ENCODE results near the gene ADISSP. TPM values are rescaled to one million over a fixed set of nuclear protein-coding genes. Genes with fewer than 3 reads are reported as not detected.

ADISSP gene
- total and polyA plus RNA-seq, 9 of the 15 experiments (the other 6 are each of a cell fraction or from before 2014, with no cell fraction given), result 1.4 to 70.6 (median 23.4) TPM

DNA sequence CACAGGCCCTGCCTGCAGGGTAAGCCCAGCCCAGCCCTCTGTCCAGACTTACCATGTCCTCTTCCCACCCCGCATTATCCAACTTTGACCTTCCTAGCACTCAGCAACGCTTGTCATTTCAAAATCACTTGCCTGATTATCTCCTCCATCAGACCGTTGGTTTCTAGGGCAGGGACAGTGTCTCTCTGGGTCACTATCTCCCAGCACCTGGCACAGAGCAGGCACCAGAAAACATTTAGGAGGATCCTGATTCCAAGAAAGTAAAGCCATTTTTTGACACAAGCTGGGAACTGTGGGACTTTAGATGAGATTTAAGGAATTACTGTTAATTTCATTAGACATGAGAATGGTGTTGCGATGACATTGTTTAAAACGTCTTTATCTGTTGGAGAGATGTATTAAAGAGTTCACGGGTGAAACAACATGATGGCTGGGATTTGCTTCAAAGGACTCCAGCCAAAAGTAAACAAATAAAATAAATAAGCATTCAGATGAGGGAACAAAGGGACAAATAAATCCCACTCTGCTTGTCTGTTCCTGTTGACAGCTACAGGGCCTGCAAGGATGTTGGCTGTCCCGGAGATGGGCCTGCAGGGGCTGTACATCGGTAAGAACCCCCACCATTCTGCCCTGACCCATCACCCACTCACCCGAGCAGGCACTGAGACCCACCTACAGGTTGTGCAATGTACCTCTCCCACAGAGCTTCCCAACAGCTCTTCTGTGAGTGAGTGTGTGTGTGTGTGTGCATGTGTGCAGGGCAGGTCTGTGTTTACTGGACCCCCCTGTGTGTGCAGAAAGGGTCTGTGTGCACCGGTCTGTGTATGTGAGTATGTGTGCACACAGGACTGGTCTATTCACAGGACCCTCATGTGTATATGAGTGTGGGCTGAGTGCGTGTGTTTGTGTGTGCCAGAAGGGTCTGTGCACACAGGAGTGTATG is 29.2 kb downstream of the ADISSP start:
- H4K20me1 ChIP-seq (replicated peaks; ENCODE audit: control insufficient read depth, insufficient read depth, low read length), result no peaks in the 10 kb centered on the region
- H3K4me2 ChIP-seq (ENCODE audit: insufficient read depth, low read length), result no peak overlapping the region
- H3K9me3 ChIP-seq (replicated peaks; ENCODE audit: control insufficient read depth, insufficient read depth, low read depth, low read length), result no peaks in the 10 kb centered on the region
- H3K36me3 ChIP-seq (ENCODE audit: control insufficient read depth, insufficient read depth, low read length), result no peaks in the 10 kb centered on the region
- in situ Hi-C loops (cut with MboI) (no loop called here), intact Hi-C loops (cut with micrococcal nuclease) (no loop called here)
- no peaks in the 10 kb centered on the region for H3K9me1 ChIP-seq (ENCODE audit: control insufficient read depth, insufficient read depth, low read length)
- 24% methylated on average over 10 of the region's 11 CpGs for WGBS (ENCODE audit: insufficient coverage, low coverage, missing lambda C conversion rate)
- no peak overlapping the region for H2AFZ ChIP-seq (ENCODE audit: low read depth, low read length)
- no peak for DNase-seq (ENCODE audit: extremely low read depth in 1 of 4, low spot score in 3 of 4)
- peaks cover 3 to 20% of the 10 kb centered on the region in 2 experiments; a peak in 3 of 5 replicates for H3K4me1 ChIP-seq (replicated peaks in 1 of 2; ENCODE audit: control insufficient read depth in 2 of 2, insufficient read depth in 2 of 2, low read length in 2 of 2)
- no peak overlapping the region for H3K9ac ChIP-seq (ENCODE audit: insufficient read depth in 1 of 2, low read depth in 2 of 2, low read length in 2 of 2)
- no peaks in the 10 kb centered on the region for H3K79me2 ChIP-seq (ENCODE audit: control insufficient read depth, insufficient read depth, low read length)
- H3K4me3 ChIP-seq, result no peak overlapping the region
- no peaks in the 10 kb centered on the region for H3K27me3 ChIP-seq (ENCODE audit: control insufficient read depth in 2 of 2, insufficient read depth in 2 of 2, low read length in 2 of 2)
- BruUV-seq (replicated peaks), result no TSS peak
- ChIA-PET CTCF (ENCODE audit: low intra/inter-chr PET ratio) (interaction anchor here (0.6 kb wide), 1 partner anchor 51 kb away, joined by 4 read pairs; no protein-coding TSS in a partner anchor), POLR2A (no interaction called here)
- no peak for ATAC-seq
- FAIRE-seq, result no peak
- no peak overlapping the region for H3K27ac ChIP-seq (ENCODE audit: extremely low read depth, low read depth, low read length)
- no peak for TF ChIP-seq MCM5 (IDR thresholded peaks at IDR 0.05; ENCODE audit: low read depth)
- peak; percentile 3; the same call in 1 of the 2 replicates for TF ChIP-seq CBFA2T3 (IDR thresholded peaks at IDR 0.05)
- TF ChIP-seq ZBTB8A (IDR thresholded peaks at IDR 0.05; ENCODE audit: partially characterized antibody), result no peak
- TF ChIP-seq NR2C2 (CRISPR knock-in tag; IDR thresholded peaks at IDR 0.05), result no peak
- TF ChIP-seq NR2C2 (tag; IDR thresholded peaks at IDR 0.05), result peak; percentile 70

DNA sequence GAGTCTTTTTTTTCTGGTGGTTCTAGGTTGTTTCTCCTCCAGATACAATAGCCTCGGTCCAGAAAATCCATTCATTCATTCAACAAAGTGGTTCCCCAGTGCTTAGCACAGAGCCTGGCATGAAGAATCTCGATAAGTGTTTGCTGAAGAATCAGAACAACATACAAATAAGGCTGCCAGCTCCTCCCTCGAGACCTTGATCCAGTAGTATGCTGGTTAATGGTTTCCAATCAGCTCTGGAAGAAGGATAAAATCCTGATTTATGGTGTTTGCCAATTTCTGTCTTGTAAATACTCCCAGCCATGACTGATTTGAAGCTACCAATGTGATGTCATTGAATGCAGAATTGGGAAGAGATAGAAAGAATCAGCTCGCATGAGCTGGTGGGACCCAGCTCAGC is 31.8 kb downstream of the ADISSP start:
- in situ Hi-C loops (cut with MboI), result no loop called here
- DNase-seq (ENCODE audit: extremely low read depth in 1 of 4, low spot score in 3 of 4) (no peak), ATAC-seq (no peak), FAIRE-seq (no peak)
- no TSS peak for BruUV-seq (replicated peaks)
- no peak overlapping the region for H3K4me3 ChIP-seq
- H3K9me3 ChIP-seq (replicated peaks; ENCODE audit: control insufficient read depth, insufficient read depth, low read depth, low read length), result no peaks in the 10 kb centered on the region
- no peaks in the 10 kb centered on the region for H4K20me1 ChIP-seq (replicated peaks; ENCODE audit: control insufficient read depth, insufficient read depth, low read length)
- H3K27me3 ChIP-seq (ENCODE audit: control insufficient read depth in 2 of 2, insufficient read depth in 2 of 2, low read length in 2 of 2), result peaks cover 0 to 5% of the 10 kb centered on the region in 2 experiments; a peak in 1 of 5 replicates
- no peaks in the 10 kb centered on the region for H3K79me2 ChIP-seq (ENCODE audit: control insufficient read depth, insufficient read depth, low read length)
- peaks cover 3 to 29% of the 10 kb centered on the region in 2 experiments; a peak in 3 of 5 replicates for H3K4me1 ChIP-seq (replicated peaks in 1 of 2; ENCODE audit: control insufficient read depth in 2 of 2, insufficient read depth in 2 of 2, low read length in 2 of 2)
- H3K9me1 ChIP-seq (ENCODE audit: control insufficient read depth, insufficient read depth, low read length), result no peaks in the 10 kb centered on the region
- H2AFZ ChIP-seq (ENCODE audit: low read depth, low read length), result no peak overlapping the region
- H3K4me2 ChIP-seq (ENCODE audit: insufficient read depth, low read length), result no peak overlapping the region
- no peaks in the 10 kb centered on the region for H3K36me3 ChIP-seq (ENCODE audit: control insufficient read depth, insufficient read depth, low read length)
- ChIA-PET CTCF (ENCODE audit: low intra/inter-chr PET ratio) (no interaction called here), POLR2A (no interaction called here)
- no peak overlapping the region for H3K27ac ChIP-seq (ENCODE audit: extremely low read depth, low read depth, low read length)
- intact Hi-C loops (cut with micrococcal nuclease), result no loop called here
- no peak overlapping the region for H3K9ac ChIP-seq (ENCODE audit: insufficient read depth in 1 of 2, low read depth in 2 of 2, low read length in 2 of 2)
- 20% methylated on average over 4 of the region's 4 CpGs for WGBS (ENCODE audit: insufficient coverage, low coverage, missing lambda C conversion rate)
- no peak for TF ChIP-seq ARNT (IDR thresholded peaks at IDR 0.05)
- TF ChIP-seq ZNF507 (tag; conservative IDR thresholded peaks at IDR 0.05), result no peak
- TF ChIP-seq CXXC5 (CRISPR knock-in tag; IDR thresholded peaks at IDR 0.05), result no peak
- TF ChIP-seq, protein P1, sequence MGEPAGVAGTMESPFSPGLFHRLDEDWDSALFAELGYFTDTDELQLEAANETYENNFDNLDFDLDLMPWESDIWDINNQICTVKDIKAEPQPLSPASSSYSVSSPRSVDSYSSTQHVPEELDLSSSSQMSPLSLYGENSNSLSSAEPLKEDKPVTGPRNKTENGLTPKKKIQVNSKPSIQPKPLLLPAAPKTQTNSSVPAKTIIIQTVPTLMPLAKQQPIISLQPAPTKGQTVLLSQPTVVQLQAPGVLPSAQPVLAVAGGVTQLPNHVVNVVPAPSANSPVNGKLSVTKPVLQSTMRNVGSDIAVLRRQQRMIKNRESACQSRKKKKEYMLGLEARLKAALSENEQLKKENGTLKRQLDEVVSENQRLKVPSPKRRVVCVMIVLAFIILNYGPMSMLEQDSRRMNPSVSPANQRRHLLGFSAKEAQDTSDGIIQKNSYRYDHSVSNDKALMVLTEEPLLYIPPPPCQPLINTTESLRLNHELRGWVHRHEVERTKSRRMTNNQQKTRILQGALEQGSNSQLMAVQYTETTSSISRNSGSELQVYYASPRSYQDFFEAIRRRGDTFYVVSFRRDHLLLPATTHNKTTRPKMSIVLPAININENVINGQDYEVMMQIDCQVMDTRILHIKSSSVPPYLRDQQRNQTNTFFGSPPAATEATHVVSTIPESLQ (CRISPR knock-in tag; IDR thresholded peaks at IDR 0.05), result no peak
- TF ChIP-seq CREB1 (IDR thresholded peaks at IDR 0.05), result no peak
- TF ChIP-seq CREB1 (CRISPR knock-in tag; IDR thresholded peaks at IDR 0.05), result no peak
- no peak for TF ChIP-seq ZNF354B (CRISPR knock-in tag; IDR thresholded peaks at IDR 0.05)
- TF ChIP-seq MBD2 (IDR thresholded peaks at IDR 0.05; ENCODE audit: borderline replicate concordance, low read depth), result no peak

Data from K562 (cell line).